RWPE2 (cell line): ENCODE results near the gene SLCO1B3.

ENCODE experiments used
- ATAC-seq: fragments of 200-7000 bp; cut with Tn5 transposase; 3 replicates; pipeline ENCODE4 v1.9.1; 2021; ENCODE audit warnings: low read depth
- DNase-seq: peaks from one replicate; pipeline ENCODE4 v3.0.0-alpha.2; 2020; ENCODE audit warnings: low spot score
- H3K27ac ChIP-seq: fragments of 450-650 bp; 2 replicates; pipeline ENCODE4 v1.5.1; 2017; ENCODE audit warnings: mild to moderate bottlenecking; ENCODE audit not compliant: poor library complexity, severe bottlenecking
- H3K27me3 ChIP-seq: fragments of 250-450 bp; sonication (Bioruptor Pico); 2 replicates; pipeline ENCODE4 v1.5.1; 2021; ENCODE audit warnings: mild to moderate bottlenecking, moderate library complexity; ENCODE audit not compliant: insufficient read depth, poor library complexity, severe bottlenecking
- H3K36me3 ChIP-seq: fragments of 250-450 bp; sonication (Bioruptor Pico); 2 replicates; pipeline ENCODE4 v1.5.1; 2020; ENCODE audit warnings: low read depth, mild to moderate bottlenecking, moderate library complexity
- H3K4me1 ChIP-seq: fragments of 250-450 bp; sonication (Bioruptor Pico); 2 replicates; pipeline ENCODE4 v1.5.1; 2021; ENCODE audit warnings: mild to moderate bottlenecking, moderate library complexity; ENCODE audit not compliant: insufficient read depth, poor library complexity, severe bottlenecking
- H3K4me3 ChIP-seq: fragments of 250-450 bp; sonication (Bioruptor Pico); 2 replicates; pipeline ENCODE4 v1.5.1; 2021; ENCODE audit warnings: mild to moderate bottlenecking, moderate library complexity; ENCODE audit not compliant: severe bottlenecking
- H3K9me3 ChIP-seq: fragments of 250-450 bp; sonication (Bioruptor Pico); 2 replicates; pipeline ENCODE4 v1.5.1; 2021; ENCODE audit warnings: mild to moderate bottlenecking, moderate library complexity; ENCODE audit not compliant: severe bottlenecking
- CTCF ChIP-seq: fragments of 450-650 bp; IDR thresholded peaks from one replicate; pipeline ENCODE4 v1.5.1; 2017; ENCODE audit warnings: mild to moderate bottlenecking, moderate library complexity; ENCODE audit not compliant: poor library complexity, severe bottlenecking

SLCO1B3 gene

DNA sequence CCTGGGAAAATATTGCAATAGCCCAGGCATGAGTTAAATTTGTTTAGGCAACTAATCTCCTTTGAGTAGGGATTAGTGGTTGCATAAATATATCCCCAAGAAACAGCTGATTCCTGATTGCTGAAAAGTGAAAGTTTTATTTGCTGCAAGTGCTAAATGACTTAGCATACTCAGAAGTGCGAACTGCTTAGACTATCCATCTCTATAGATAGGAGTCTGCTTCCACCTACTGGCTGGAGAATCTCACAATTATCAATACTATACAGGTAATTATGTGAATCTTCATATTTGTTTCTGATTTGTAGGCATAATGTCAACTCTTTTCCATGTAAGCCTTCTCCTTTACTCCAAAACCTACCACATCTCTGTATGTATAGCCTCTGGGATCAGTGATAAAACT lies 12.0 kb upstream of the SLCO1B3 start:
- Histone ChIP-seq H3K9me3 (no peaks in the 10 kb centered on the region), H3K27ac (no peak overlapping the region), H3K36me3 (no peaks in the 10 kb centered on the region), H3K4me1 (no peaks in the 10 kb centered on the region), H3K27me3 (no peaks in the 10 kb centered on the region), H3K4me3 (no peak overlapping the region)
- no peak for ATAC-seq
- no peak for DNase-seq
- peak; percentile 18 for TF ChIP-seq CTCF

DNA sequence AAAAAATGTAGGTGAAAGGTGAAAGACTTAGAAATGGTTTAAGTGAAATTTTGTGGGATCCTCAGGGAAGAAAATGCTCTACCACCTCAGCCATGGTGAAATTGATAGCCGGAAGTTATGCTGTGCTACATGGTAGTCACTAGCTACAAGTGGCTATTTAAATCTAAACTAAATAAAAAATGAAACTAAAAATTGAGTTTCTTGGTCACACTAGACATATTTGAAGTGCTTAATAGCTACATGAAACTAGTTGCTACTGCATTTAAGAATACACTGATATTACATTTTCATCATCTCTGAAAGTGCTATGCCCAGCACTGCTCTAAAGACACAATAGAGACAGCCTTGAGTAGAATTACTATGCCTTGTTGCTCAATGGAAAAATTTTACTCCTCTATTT lies 10.3 kb upstream of the SLCO1B3 start:
- no peak overlapping the region for H3K27ac ChIP-seq

DNA sequence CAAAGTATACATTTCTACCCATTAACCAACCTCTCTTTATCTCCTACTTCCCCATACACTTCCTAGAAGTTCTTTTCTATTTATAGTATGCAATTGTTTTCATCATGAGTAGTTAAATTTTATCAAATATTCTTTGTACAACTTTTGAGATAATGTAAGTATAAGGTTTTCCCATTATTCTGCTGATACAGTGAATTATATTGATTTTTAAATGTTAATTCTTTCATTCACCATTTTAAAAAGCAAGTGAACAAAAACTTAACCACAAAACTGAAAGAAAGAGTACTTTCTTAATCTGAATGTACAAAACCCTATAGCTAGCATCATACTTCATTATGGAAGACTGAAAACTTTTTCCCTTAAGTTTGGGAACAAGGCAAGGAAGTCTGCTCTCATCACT lies 9.5 kb upstream of the SLCO1B3 start:
- no peak overlapping the region for H3K27ac ChIP-seq
- ATAC-seq (no peak), DNase-seq (no peak)
- no peaks in the 10 kb centered on the region for H3K36me3 ChIP-seq
- H3K4me1 ChIP-seq = no peaks in the 10 kb centered on the region
- TF ChIP-seq CTCF = no peak
- H3K9me3 ChIP-seq = no peaks in the 10 kb centered on the region
- H3K4me3 ChIP-seq = no peak overlapping the region
- no peaks in the 10 kb centered on the region for H3K27me3 ChIP-seq

More for the DNA sequence above, 10.3 kb upstream of the SLCO1B3 start:
- H3K27me3 ChIP-seq = no peaks in the 10 kb centered on the region
- H3K4me3 ChIP-seq = no peak overlapping the region
- H3K4me1 ChIP-seq = no peaks in the 10 kb centered on the region
- H3K36me3 ChIP-seq = no peaks in the 10 kb centered on the region
- no peak for ATAC-seq
- no peak for TF ChIP-seq CTCF
- DNase-seq = no peak
- no peaks in the 10 kb centered on the region for H3K9me3 ChIP-seq

DNA sequence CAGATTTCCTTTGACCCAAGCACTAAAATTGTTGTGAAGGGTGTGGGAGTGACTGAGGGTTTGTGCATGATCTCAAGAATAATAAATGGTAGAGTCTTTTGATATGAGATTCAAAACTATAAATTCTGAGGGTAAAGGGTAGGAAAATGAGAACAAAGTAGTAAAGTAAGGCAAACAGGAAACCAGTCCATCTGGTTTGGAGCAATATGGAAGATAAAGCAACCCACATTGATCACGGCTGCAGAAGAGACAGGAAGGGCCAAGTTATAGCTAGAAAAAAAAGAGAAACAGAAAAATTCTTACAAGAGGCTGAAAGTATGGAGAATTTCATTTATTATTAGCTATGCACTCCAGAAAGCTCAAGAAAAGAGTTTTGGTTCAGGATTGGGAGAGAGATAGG lies 4.6 kb upstream of the SLCO1B3 start:
- Histone ChIP-seq H3K9me3 (no peaks in the 10 kb centered on the region), H3K4me1 (no peaks in the 10 kb centered on the region), H3K27ac (no peak overlapping the region), H3K36me3 (no peaks in the 10 kb centered on the region), H3K27me3 (no peaks in the 10 kb centered on the region), H3K4me3 (no peak overlapping the region)
- no peak for ATAC-seq
- no peak for TF ChIP-seq CTCF
- no peak for DNase-seq

DNA sequence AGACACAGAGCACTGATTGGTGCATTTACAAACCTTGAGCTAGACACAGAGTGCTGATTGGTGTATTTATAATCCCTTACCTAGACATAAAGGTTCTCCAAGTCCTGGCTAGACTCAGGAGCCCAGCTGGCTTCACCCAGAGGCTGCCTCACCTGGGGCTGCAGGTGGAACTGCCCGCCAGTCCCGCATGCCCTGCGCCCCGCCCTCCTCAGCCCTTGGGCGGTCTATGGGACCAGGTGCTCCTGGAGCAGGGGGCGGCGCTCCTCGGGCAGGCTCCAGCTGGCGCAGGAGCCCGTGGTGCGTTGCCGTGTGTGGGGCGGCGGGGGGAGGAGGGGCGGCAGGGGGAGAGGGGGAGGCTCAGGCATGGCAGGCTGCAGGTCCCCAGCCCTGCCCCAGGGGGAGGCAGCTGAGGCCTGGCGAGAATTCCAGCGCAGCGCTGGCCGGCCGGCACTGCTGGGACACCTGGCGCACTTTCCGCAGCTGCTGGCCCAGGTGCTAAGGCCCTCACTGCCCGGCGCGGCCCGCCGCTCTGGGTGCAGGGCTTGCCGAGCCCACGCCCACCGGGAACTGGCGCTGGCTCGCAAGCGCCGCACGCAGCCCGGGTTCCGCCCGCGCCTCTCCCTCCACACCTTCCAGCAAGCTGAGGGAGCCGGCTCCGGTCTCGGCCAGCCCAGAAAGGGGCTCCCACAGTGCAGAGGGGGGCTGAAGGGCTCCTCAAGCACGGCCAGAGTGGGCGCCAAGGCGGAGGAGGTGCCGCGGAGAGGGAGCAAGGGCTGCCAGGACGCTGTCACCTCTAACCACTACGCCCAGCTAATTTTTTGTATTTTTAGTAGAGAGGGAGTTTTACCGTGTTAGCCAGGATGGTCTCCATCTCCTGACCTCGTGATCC lies 3.1 kb upstream of the SLCO1B3 start:
- DNase-seq (no peak), ATAC-seq (no peak)
- TF ChIP-seq CTCF = no peak
- H3K27me3 ChIP-seq = no peaks in the 10 kb centered on the region
- H3K27ac ChIP-seq = no peak overlapping the region
- no peak overlapping the region for H3K4me3 ChIP-seq
- H3K9me3 ChIP-seq = no peaks in the 10 kb centered on the region
- H3K36me3 ChIP-seq = no peaks in the 10 kb centered on the region
- no peaks in the 10 kb centered on the region for H3K4me1 ChIP-seq
